HG02852 (cell line): Measurements from ENCODE around the gene MBD3L2.
"Not testable (repeated sequence)": the region's sequence is repeated elsewhere in the genome, so short reads cannot be mapped to it uniquely, and the experiment has no call there.

Source experiments
- ATAC-seq: cut with Tn5 transposase; IDR thresholded peaks from one replicate; pipeline ENCODE4 v1.9.1; 2021; ENCODE audit warnings: mild to moderate bottlenecking, moderate library complexity; ENCODE audit not compliant: unreplicated experiment

The MBD3L2 gene

GRCh38 chr19:7049021-7049420, at the start of gene MBD3L2:
Gene MBD3L2 (plus strand): TSS chr19:7049321. CDS start chr19:7049374, 53 bp downstream.
- ATAC-seq: not testable (repeated sequence)

- ATAC-seq: no peak
Observed at GRCh38 chr19:6999933-7000332, 49.2 kb upstream of the MBD3L2 start.

DNA sequence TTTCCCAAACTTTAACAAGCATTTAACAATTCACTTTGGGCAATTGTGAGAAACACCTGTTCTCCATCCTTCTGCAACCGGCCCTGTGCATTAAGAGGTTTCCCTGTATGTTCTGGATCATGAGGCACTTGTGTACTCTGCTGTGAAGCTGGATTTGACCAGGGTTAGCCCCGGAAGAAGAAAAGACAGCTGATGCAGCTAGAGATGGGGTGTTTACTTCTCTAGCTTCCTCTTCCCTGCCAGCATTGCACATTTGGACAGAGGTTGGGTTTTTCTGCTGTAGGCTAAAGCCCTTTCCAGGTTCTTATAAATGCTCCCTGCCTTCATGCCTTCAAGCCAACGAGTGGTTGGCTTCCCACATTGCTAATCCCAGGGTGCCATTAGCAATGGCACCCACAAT, 48.8 kb upstream of the MBD3L2 start:
- no peak for ATAC-seq

DNA sequence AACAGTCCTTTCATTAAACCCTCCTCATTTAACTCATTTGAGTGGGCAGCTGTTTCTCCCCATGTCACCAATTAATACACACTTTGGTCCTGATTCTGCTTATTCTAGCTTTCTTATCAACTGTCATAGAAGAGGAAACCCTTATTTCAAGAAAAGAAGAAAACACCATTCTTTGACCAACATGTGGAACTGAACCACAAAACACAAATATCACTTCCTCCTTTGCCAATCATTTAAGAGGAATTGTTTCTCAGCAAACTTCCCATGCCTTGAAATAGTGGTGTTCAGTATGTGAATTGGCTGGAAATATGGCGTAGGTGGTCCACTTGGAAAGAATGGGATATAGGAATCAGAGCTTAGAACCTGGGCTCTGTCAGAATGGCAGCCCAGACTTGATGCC, 48.3 kb upstream of the MBD3L2 start:
- ATAC-seq: no peak

- ATAC-seq: no peak
Observed at GRCh38 chr19:7004313-7004931, 44.7 kb upstream of the MBD3L2 start.

DNA sequence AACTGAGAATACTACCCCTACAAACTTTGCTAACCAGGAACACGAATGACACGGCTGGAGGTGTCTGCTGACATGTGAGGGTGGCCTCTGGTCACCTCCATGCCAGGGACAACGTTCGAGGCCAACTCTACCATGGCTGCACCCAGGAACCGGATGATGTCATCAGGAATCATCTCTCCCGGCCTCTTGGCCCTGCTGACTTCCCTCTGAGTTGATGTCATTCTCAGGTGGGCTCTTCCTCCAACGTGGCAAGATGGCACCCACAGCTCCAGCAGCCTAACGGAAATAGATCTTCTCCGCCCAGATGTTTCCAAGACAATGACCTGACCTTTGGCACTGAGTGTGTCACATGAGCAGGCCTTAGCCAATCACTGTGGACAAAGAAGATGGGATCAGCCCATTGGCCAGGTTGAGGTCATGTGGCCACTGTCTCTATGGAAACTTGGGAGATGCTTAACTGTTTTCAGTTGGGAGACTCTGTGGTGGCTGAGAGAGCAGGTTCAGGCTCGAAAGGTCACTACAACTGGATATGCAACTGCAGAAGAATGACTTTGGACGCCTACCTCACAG, 42.9 kb upstream of the MBD3L2 start:
- no peak for ATAC-seq

DNA sequence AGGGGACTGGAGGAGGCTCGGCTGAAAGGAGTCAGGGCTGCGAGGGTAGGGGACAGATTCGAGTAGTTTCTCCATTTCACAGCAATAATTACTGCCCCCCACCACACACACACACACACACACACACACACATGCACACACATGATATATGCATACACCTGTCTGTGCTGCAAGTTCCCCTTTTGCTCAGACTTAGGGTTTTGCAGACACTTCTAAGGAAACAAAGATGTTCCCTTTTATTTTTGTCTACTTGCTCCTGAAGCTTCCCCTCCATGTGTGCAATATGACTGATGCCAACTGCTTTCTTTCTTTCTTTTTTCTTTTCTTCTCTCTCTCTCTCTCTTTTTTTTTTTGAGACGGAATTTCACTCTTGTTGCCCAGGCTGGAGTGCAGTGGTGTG, 41.3 kb upstream of the MBD3L2 start:
- no peak for ATAC-seq

- ATAC-seq: no peak
Observed at GRCh38 chr19:7010722-7011593, 38.2 kb upstream of the MBD3L2 start.

- no peak for ATAC-seq
Observed at GRCh38 chr19:7013678-7014077, 35.4 kb upstream of the MBD3L2 start.

DNA sequence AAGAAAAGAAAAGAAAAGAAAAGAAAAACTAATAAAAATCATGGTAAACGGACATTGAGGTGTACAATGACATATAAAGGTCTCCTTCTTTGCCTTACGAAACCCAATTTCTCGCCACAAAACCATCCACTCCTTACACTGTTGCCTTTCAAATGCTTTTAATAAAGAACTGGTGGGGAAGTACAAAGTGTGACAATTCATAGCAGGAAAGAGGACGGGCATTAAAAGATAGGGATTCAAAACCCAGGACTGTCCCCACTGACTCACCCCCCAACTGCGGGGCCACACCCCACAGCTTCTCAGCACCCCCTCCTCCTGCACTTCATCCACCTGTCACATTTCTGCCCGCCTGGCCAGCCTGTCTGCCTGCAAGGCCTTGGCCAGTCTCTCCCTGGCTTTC, 30.3 kb upstream of the MBD3L2 start:
- ATAC-seq: no peak

DNA sequence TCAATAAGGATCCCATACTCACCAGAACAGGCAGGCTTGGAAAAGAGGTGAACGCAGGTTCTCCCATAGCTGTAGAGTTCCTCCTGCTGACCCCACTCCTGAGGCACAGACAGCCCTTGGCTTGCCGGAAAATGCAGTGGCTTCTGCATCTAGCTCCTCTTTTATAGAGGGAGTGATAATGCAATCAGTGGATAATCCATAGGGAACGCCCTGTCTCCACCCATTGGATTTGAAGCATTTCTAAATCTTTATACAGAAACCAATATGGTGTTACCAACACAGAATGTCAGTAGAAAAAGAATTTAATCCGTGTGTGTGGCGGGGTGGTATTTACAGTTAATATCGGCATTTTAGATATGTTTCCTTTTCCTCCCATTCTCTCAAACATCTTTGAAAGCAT, 27.8 kb upstream of the MBD3L2 start, which contains the start of gene MBD3L2B:
Gene MBD3L2B (minus strand): TSS at position 101 of the 400 bp plus-strand sequence. CDS start 34 bp downstream, at position 67.
- ATAC-seq: not testable (repeated sequence)

DNA sequence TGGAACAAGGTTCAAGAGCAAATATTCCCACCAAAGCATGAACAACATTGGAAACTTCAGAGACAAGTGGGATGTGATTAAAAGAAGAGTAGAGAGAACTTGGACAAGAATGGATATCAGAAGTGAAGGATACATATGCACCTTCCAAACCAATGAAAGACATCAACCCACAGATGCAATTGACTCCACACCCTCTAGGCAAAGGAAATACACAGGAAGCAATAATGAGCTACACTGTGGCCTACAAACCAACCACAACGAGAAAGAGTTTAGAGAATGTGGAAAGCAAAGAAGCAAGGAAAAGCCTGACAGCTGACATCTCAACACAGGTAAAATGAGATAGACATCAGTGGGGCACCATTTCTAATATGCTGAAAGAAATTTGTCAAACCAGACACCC, 20.3 kb upstream of the MBD3L2 start:
- not testable (repeated sequence) for ATAC-seq

GRCh38 chr19:7030278-7030677, 18.8 kb upstream of the MBD3L2 start, which contains the start of gene MBD3L5:
Gene MBD3L5 (plus strand): TSS chr19:7030578. CDS start chr19:7030612, 34 bp downstream.
- not testable (repeated sequence) for ATAC-seq

GRCh38 chr19:7040079-7040478, 9.0 kb upstream of the MBD3L2 start, which contains the start of gene MBD3L4:
Gene MBD3L4 (minus strand): TSS chr19:7040179. CDS start chr19:7040144, 35 bp downstream.
- ATAC-seq: not testable (repeated sequence)

DNA sequence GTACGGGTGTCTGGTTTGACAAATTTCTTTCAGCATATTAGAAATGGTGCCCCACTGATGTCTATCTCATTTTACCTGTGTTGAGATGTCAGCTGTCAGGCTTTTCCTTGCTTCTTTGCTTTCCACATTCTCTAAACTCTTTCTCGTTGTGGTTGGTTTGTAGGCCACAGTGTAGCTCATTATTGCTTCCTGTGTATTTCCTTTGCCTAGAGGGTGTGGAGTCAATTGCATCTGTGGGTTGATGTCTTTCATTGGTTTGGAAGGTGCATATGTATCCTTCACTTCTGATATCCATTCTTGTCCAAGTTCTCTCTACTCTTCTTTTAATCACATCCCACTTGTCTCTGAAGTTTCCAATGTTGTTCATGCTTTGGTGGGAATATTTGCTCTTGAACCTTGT, 7.6 kb upstream of the MBD3L2 start:
- ATAC-seq: not testable (repeated sequence)

- ATAC-seq: not testable (repeated sequence)
Observed at GRCh38 chr19:7051421-7051820, 2.3 kb downstream of the MBD3L2 start.

DNA sequence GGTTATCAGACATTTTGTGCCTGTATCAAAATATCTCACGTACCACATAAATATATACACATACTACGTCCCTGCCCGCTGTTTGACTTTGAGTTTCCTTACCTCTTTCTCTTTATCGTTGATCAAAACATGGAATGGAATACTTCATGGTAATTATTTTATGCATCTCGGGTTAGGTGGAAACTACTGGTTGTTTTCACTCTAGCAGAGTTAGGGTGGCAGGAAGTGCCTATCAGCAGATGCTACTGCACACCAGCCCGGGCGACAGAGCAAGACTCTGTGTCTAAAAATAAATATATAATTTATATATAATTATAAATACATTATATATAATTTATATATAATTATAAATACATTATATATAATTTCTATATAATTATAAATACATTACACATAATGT, 3.8 kb downstream of the MBD3L2 start:
- ATAC-seq: not testable (repeated sequence)

- not testable (repeated sequence) for ATAC-seq
Observed at GRCh38 chr19:7054635-7055368, 5.7 kb downstream of the MBD3L2 start.

- not testable (repeated sequence) for ATAC-seq
Observed at GRCh38 chr19:7055679-7056078, 6.6 kb downstream of the MBD3L2 start.

GRCh38 chr19:7056371-7056770, 7.2 kb downstream of the MBD3L2 start:
- ATAC-seq: not testable (repeated sequence)

GRCh38 chr19:7058576-7058975, 9.5 kb downstream of the MBD3L2 start, which contains the start of gene MBD3L3:
Gene MBD3L3 (minus strand): TSS chr19:7058676. CDS start chr19:7058605, 71 bp downstream.
- not testable (repeated sequence) for ATAC-seq
